HepG2 (cell line): ENCODE results near the gene PPIG. TPM values are rescaled to one million over a fixed set of nuclear protein-coding genes. Genes with fewer than 3 reads are reported as not detected.
"Not testable (repeated sequence)": the region's sequence is repeated elsewhere in the genome, so short reads cannot be mapped to it uniquely, and the experiment has no call there.

Source experiments
- ATAC-seq: fragments of 200-7000 bp; cut with Tn5 transposase; 3 replicates; pipeline ENCODE4 v1.9.1; 2020; ENCODE audit warnings: mild to moderate bottlenecking, moderate library complexity
- BruUV-seq: library from RNA; stranded (reverse); fragments of 400-500 nt; replicated peaks from 2 replicates; lab custom pipeline; 2021; lab: Mats Ljungman, UMichigan
- CTCF ChIA-PET: fragments of 300-600 bp; formaldehyde crosslinking; extraction: SDS; loops from one replicate; lab custom pipeline; 2021; ENCODE audit warnings: low total read pairs, inconsistent platforms, low intra/inter-chr PET ratio; lab: Yijun Ruan, JAX
- POLR2A ChIA-PET: fragments of 350-600 bp; sonication (Branson Sonifier 250); formaldehyde crosslinking; loops from one replicate; lab custom pipeline; 2020; ENCODE audit warnings: antibody characterized with exemption, inconsistent platforms; lab: Yijun Ruan, JAX
- DNase-seq: peaks from one replicate; pipeline ENCODE4 v3.0.0-alpha.2; 2015; ENCODE audit warnings: low spot score
- FAIRE-seq: peaks from 3 replicates; lab custom pipeline; 2011; peaks lifted over from hg19 to GRCh38; lab: Jason Lieb, UNC
- H2AFZ ChIP-seq: one replicate; pipeline ENCODE4 v1.6.1; 2011; ENCODE audit warnings: low read length, inconsistent platforms
- H3K27ac ChIP-seq: fragments of 300-600 bp; 3 replicates; pipeline ENCODE4 v1.8.0; 2011; ENCODE audit warnings: mixed run types, mild to moderate bottlenecking, mixed read lengths, low read length, inconsistent platforms; ENCODE audit not compliant: insufficient read depth; ENCODE audit errors: extremely low read length
- H3K27me3 ChIP-seq, 2 experiments: fragments of 200-600 bp in 1 of 2; 2 replicates in 1 of 2; 3 replicates in 1 of 2; pipeline versions ENCODE4 v1.6.0 to v1.8.0; 2011; ENCODE audit warnings: low read length in 2 of 2, mild to moderate bottlenecking in 2 of 2, moderate library complexity in 2 of 2, inconsistent platforms in 1 of 2; ENCODE audit not compliant: insufficient read depth in 2 of 2, control insufficient read depth in 1 of 2
- H3K36me3 ChIP-seq, 2 experiments: fragments of 200-600 bp in 1 of 2; replicated peaks in 1 of 2; 2 replicates in 1 of 2; 3 replicates in 1 of 2; pipeline versions ENCODE4 v1.5.1 to v1.8.0; 2011; ENCODE audit warnings: low read length in 2 of 2, inconsistent platforms in 1 of 2; ENCODE audit not compliant: insufficient read depth in 2 of 2, control insufficient read depth in 1 of 2
- H3K4me1 ChIP-seq: 2 replicates; pipeline ENCODE4 v1.5.1; 2012; ENCODE audit warnings: low read length, inconsistent platforms; ENCODE audit not compliant: insufficient read depth
- H3K4me2 ChIP-seq: 2 replicates; pipeline ENCODE4 v1.6.0; 2011; ENCODE audit warnings: low read depth, low read length, inconsistent platforms
- H3K4me3 ChIP-seq, 3 experiments: fragments of 200-600 bp in 1 of 3; sonication (generic), shearing (Covaris generic) in 1 of 3; replicated peaks in 1 of 3; 2 replicates each; pipeline ENCODE4 v1.5.1; 2011 to 2016; ENCODE audit warnings: low read length in 3 of 3, inconsistent platforms in 2 of 3, low read depth in 2 of 3, mild to moderate bottlenecking in 2 of 3, control low read depth in 1 of 3, mixed read lengths in 1 of 3; ENCODE audit not compliant: insufficient read depth in 1 of 3
- H3K79me2 ChIP-seq: one replicate; pipeline ENCODE4 v1.6.1; 2011; ENCODE audit warnings: low read length, inconsistent platforms; ENCODE audit not compliant: insufficient read depth
- H3K9ac ChIP-seq: 2 replicates; pipeline ENCODE4 v1.6.0; 2011; ENCODE audit warnings: mild to moderate bottlenecking, low read depth, low read length, inconsistent platforms; ENCODE audit not compliant: insufficient read depth
- H3K9me3 ChIP-seq: 2 replicates; pipeline ENCODE4 v1.5.1; 2012; ENCODE audit warnings: mild to moderate bottlenecking, low read length
- H4K20me1 ChIP-seq: 2 replicates; pipeline ENCODE4 v1.6.0; 2011; ENCODE audit warnings: inconsistent platforms, mild to moderate bottlenecking, low read length, moderate library complexity; ENCODE audit not compliant: insufficient read depth
- ATF7 ChIP-seq, 2 experiments: fragments of 450-650 bp in 1 of 2; sonication (generic) in 1 of 2; formaldehyde crosslinking in 1 of 2; IDR thresholded peaks; 2 replicates each; pipeline versions ENCODE4 v1.4.0 to v1.6.1; 2016 to 2020; ENCODE audit warnings: antibody characterized with exemption in 1 of 2, mild to moderate bottlenecking in 1 of 2, missing genetic modification reagents in 1 of 2
- CEBPB ChIP-seq: IDR thresholded peaks from 2 replicates; pipeline ENCODE4 v1.6.1; 2011; ENCODE audit warnings: low read depth, low read length, improper control_type of control experiment, borderline replicate concordance
- CEBPG ChIP-seq: IDR thresholded peaks from 2 replicates; pipeline ENCODE4 v1.6.1; 2016
- PRDM15 ChIP-seq: sonication (generic); formaldehyde crosslinking; IDR thresholded peaks from 2 replicates; pipeline ENCODE4 v1.4.0; 2020; ENCODE audit warnings: missing genetic modification reagents
- ZNF770 ChIP-seq: sonication (generic); formaldehyde crosslinking; IDR thresholded peaks from 2 replicates; pipeline ENCODE4 v1.5.0; 2020; ENCODE audit warnings: mild to moderate bottlenecking, missing genetic modification reagents
- WGBS: methylation state at CpG from one replicate; pipeline ENCODE4 v1.1.6; 2017; ENCODE audit warnings: low lambda C conversion rate; 5-methylcytosine and 5-hydroxymethylcytosine counted together
- in situ Hi-C: cut with HindIII; loops from 2 replicates; pipeline ENCODE4 v1.10.0; 2017; ENCODE audit warnings: low pct_unique_long_range_greater_than_20kb; ENCODE audit not compliant: extremely low pct_ligation_motif_present
- intact Hi-C: fragments of 100-400 bp; cut with micrococcal nuclease; formaldehyde crosslinking; loops from one replicate; pipeline ENCODE4 v1.10.0; 2022; ENCODE audit not compliant: unreplicated experiment
- polyA plus RNA-seq, 8 experiments: library from polyadenylated mRNA; depleted of rRNA in 3 of 8; stranded (reverse) in 7 of 8; unstranded in 1 of 8; fragments of >200 nt; fragmentation: Illumina TruSeq in 4 of 8; extraction: Trizol in 4 of 8; gene quantifications; 2 replicates each; pipeline versions ENCODE4 v1.2.1 to v1.2.3, GENCODE V29; 2011 to 2016; ENCODE audit warnings: low read depth in 4 of 8, missing spikeins in 1 of 8, mixed read lengths in 1 of 8; ENCODE audit not compliant: insufficient read depth in 1 of 8
- total RNA-seq, 5 experiments: library from RNA; depleted of rRNA; stranded (reverse); fragments of >200 nt; fragmentation: Illumina TruSeq; extraction: Trizol; gene quantifications; 2 replicates each; pipeline ENCODE4 v1.2.3, GENCODE V29; 2016; ENCODE audit warnings: low read depth in 1 of 5

PPIG gene
- total and polyA plus RNA-seq, 2 of the 13 experiments (the other 11 are each of a cell fraction or from before 2014, with no cell fraction given) = 31.3 to 81.0 TPM

- Histone ChIP-seq H3K79me2 (peaks cover 95% of the 10 kb centered on the region), H3K36me3 (peaks cover 0 to 13% of the 10 kb centered on the region in 2 experiments; a peak in 3 of 5 replicates), H4K20me1 (peaks cover 35% of the 10 kb centered on the region)
- peak; percentile 49 for ATAC-seq
- H3K4me2 ChIP-seq, H3K4me1 ChIP-seq, H3K27me3 ChIP-seq, H2AFZ ChIP-seq, FAIRE-seq, H3K27ac ChIP-seq, POLR2A ChIA-PET, H3K9ac ChIP-seq, intact Hi-C loops, DNase-seq, H3K4me3 ChIP-seq, H3K9me3 ChIP-seq, BruUV-seq, CTCF ChIA-PET, in situ Hi-C loops: not testable (repeated sequence)
- 90% methylated on average over 6 of the region's 7 CpGs for WGBS
- peak; percentile 58 for TF ChIP-seq CEBPB
- peak; percentile 41; the same call in 1 of the 2 replicates for TF ChIP-seq ZNF770 (CRISPR knock-in tag)
- TF ChIP-seq CEBPG (CRISPR knock-in tag) = peak; percentile 30; the same call in 1 of the 2 replicates
Observed at GRCh38 chr2:169596546-169596945, 12.4 kb downstream of the PPIG start.

GRCh38 chr2:169598982-169599381 lies 14.8 kb downstream of the PPIG start:
- ATAC-seq (no peak), FAIRE-seq (no peak), DNase-seq (no peak)
- no peaks in the 10 kb centered on the region for H3K4me1 ChIP-seq
- no peak overlapping the region for H3K4me2 ChIP-seq
- ChIA-PET CTCF (no interaction called here), POLR2A (no interaction called here)
- no peak overlapping the region for H2AFZ ChIP-seq
- no peaks in the 10 kb centered on the region for H3K9me3 ChIP-seq
- intact Hi-C loops = no loop called here
- peaks cover 96% of the 10 kb centered on the region for H3K79me2 ChIP-seq
- no peak overlapping the region for H3K27ac ChIP-seq
- in situ Hi-C loops = no loop called here
- H3K36me3 ChIP-seq = peaks cover 0 to 9% of the 10 kb centered on the region in 2 experiments; a peak in 3 of 5 replicates
- 98% methylated on average over 2 of the region's 2 CpGs for WGBS
- BruUV-seq = no TSS peak
- peaks cover 24% of the 10 kb centered on the region for H4K20me1 ChIP-seq
- no peak overlapping the region for H3K4me3 ChIP-seq
- no peaks in the 10 kb centered on the region for H3K27me3 ChIP-seq
- H3K9ac ChIP-seq = no peak overlapping the region
- TF ChIP-seq ATF7 (IDR thresholded peaks at IDR 0.05) (peak; percentile 56), ATF7 (CRISPR knock-in tag; IDR thresholded peaks at IDR 0.05) (no peak), PRDM15 (CRISPR knock-in tag) (no peak)
